ENCODE measurements around the gene PPIL1.

GRCh38 chr6:36850021-36850420, 24.6 kb downstream of the PPIL1 start:
- TF ChIP-seq POLR2AphosphoS5 (IDR thresholded peaks at IDR 0.05), result no peak
- no peak for TF ChIP-seq POLR2A (IDR thresholded peaks at IDR 0.05)
- no peak for TF ChIP-seq CTCF (IDR thresholded peaks at IDR 0.05)
- TF ChIP-seq EP300 (IDR thresholded peaks at IDR 0.05), result no peak

Measured in sigmoid colon (tissue), 4 donors.